IMR-90 (cell line): ENCODE results near the gene HIGD2A. TPM values are rescaled to one million over a fixed set of nuclear protein-coding genes. Genes with fewer than 3 reads are reported as not detected.
A peak's percentile ranks its signal among the peaks of the same experiment; 100 is the strongest.

Experiments
- ATAC-seq: fragments of 200-7000 bp; cut with Tn5 transposase; 2 replicates; pipeline ENCODE4 v1.9.1; 2020; ENCODE audit warnings: low read depth, mild to moderate bottlenecking, moderate library complexity
- BruUV-seq: library from RNA; stranded (reverse); fragments of 400-500 nt; replicated peaks from 2 replicates; lab custom pipeline; 2021; lab: Mats Ljungman, UMichigan
- CTCF ChIA-PET: fragments of 300-600 bp; formaldehyde crosslinking; extraction: SDS; loops from one replicate; lab custom pipeline; 2021; ENCODE audit warnings: antibody characterized with exemption; lab: Yijun Ruan, JAX
- POLR2A ChIA-PET: fragments of 300-600 bp; sonication (Branson Sonifier 250); formaldehyde crosslinking; loops from one replicate; lab custom pipeline; 2022; ENCODE audit warnings: antibody characterized with exemption; ENCODE audit not compliant: unreplicated experiment; lab: Charles Lee
- DNase-seq: peaks from one replicate; pipeline ENCODE4 v3.0.0; 2013
- H2AFZ ChIP-seq: replicated peaks from 2 replicates; pipeline ENCODE3; 2013; ENCODE audit warnings: low read length, mild to moderate bottlenecking; ENCODE audit not compliant: poor library complexity
- H2AK5ac ChIP-seq: 2 replicates; pipeline ENCODE4 v1.6.1; 2013; ENCODE audit warnings: low read depth, low read length, inconsistent platforms
- H2AK9ac ChIP-seq: replicated peaks from 2 replicates; pipeline ENCODE3; 2013; ENCODE audit warnings: mild to moderate bottlenecking, low read depth, low read length, moderate library complexity; ENCODE audit not compliant: poor library complexity
- H2BK120ac ChIP-seq: 2 replicates; pipeline ENCODE4 v1.6.1; 2013; ENCODE audit warnings: low read depth, low read length, inconsistent platforms
- H2BK15ac ChIP-seq: 3 replicates; pipeline ENCODE4 v1.6.1; 2013; ENCODE audit warnings: low read depth, low read length, inconsistent platforms
- H2BK20ac ChIP-seq: 2 replicates; pipeline ENCODE4 v1.6.1; 2013; ENCODE audit warnings: low read depth, mild to moderate bottlenecking, inconsistent platforms, low read length, moderate library complexity
- H2BK5ac ChIP-seq: 2 replicates; pipeline ENCODE4 v1.6.1; 2013; ENCODE audit warnings: mild to moderate bottlenecking, low read depth, low read length, inconsistent platforms; ENCODE audit not compliant: poor library complexity, severe bottlenecking
- H3K14ac ChIP-seq: replicated peaks from 2 replicates; pipeline ENCODE4 v1.6.1; 2013; ENCODE audit warnings: low read depth, low read length, inconsistent platforms
- H3K18ac ChIP-seq: 2 replicates; pipeline ENCODE4 v1.6.1; 2013; ENCODE audit warnings: low read depth, low read length, control low read depth
- H3K23ac ChIP-seq: 2 replicates; pipeline ENCODE4 v1.6.1; 2013; ENCODE audit warnings: low read depth, low read length, inconsistent platforms
- H3K27ac ChIP-seq: 2 replicates; pipeline ENCODE4 v1.5.1; 2013; ENCODE audit warnings: mild to moderate bottlenecking, control low read depth, low read length; ENCODE audit not compliant: insufficient read depth
- H3K27me3 ChIP-seq: 2 replicates; pipeline ENCODE4 v1.6.1; 2013; ENCODE audit warnings: low read length; ENCODE audit not compliant: control insufficient read depth, insufficient read depth
- H3K36me3 ChIP-seq: 2 replicates; pipeline ENCODE4 v1.6.1; 2013; ENCODE audit warnings: low read length, mixed read lengths; ENCODE audit not compliant: control insufficient read depth, insufficient read depth
- H3K4ac ChIP-seq: 2 replicates; pipeline ENCODE4 v1.6.1; 2013; ENCODE audit warnings: low read depth, low read length, inconsistent platforms
- H3K4me1 ChIP-seq: 2 replicates; pipeline ENCODE4 v1.6.1; 2013; ENCODE audit warnings: low read length, mixed read lengths; ENCODE audit not compliant: control insufficient read depth, insufficient read depth
- H3K4me2 ChIP-seq: 2 replicates; pipeline ENCODE4 v1.6.1; 2013; ENCODE audit warnings: low read depth, mild to moderate bottlenecking, control low read depth, low read length, moderate library complexity
- H3K4me3 ChIP-seq: 2 replicates; pipeline ENCODE4 v1.5.1; 2013; ENCODE audit warnings: low read depth, mild to moderate bottlenecking, control low read depth, low read length, moderate library complexity; ENCODE audit not compliant: insufficient read depth
- H3K56ac ChIP-seq: 2 replicates; pipeline ENCODE4 v1.6.1; 2013; ENCODE audit warnings: low read length, inconsistent platforms; ENCODE audit not compliant: insufficient read depth; ENCODE audit errors: extremely low read depth
- H3K79me1 ChIP-seq, 2 experiments: 2 replicates each; pipeline ENCODE4 v1.6.1; 2013; ENCODE audit warnings: low read length in 2 of 2, inconsistent platforms in 1 of 2, low read depth in 1 of 2
- H3K9ac ChIP-seq: 2 replicates; pipeline ENCODE4 v1.6.1; 2013; ENCODE audit warnings: low read depth, low read length, control low read depth
- H3K9me1 ChIP-seq: 2 replicates; pipeline ENCODE4 v1.6.1; 2013; ENCODE audit warnings: low read length, inconsistent platforms; ENCODE audit not compliant: insufficient read depth
- H3K9me3 ChIP-seq: 2 replicates; pipeline ENCODE4 v1.6.1; 2013; ENCODE audit warnings: low read length; ENCODE audit not compliant: control insufficient read depth, insufficient read depth
- H4K20me1 ChIP-seq: 2 replicates; pipeline ENCODE4 v1.6.1; 2013; ENCODE audit warnings: low read length, inconsistent platforms; ENCODE audit not compliant: insufficient read depth
- H4K5ac ChIP-seq: 2 replicates; pipeline ENCODE4 v1.6.1; 2013; ENCODE audit warnings: mild to moderate bottlenecking, low read depth, low read length, control low read depth
- H4K8ac ChIP-seq, 2 experiments: 2 replicates each; pipeline ENCODE4 v1.6.1; 2013; ENCODE audit warnings: low read depth in 2 of 2, low read length in 2 of 2, control low read depth in 1 of 2, inconsistent platforms in 1 of 2
- H4K91ac ChIP-seq: 2 replicates; pipeline ENCODE4 v1.6.1; 2013; ENCODE audit warnings: low read depth, low read length, inconsistent platforms; ENCODE audit not compliant: insufficient read depth
- BHLHE40 ChIP-seq: fragments of 150-350 bp; IDR thresholded peaks from 2 replicates; pipeline ENCODE4 v1.6.1; 2016; ENCODE audit warnings: mild to moderate bottlenecking, low read depth, low read length
- CTCF ChIP-seq: conservative IDR thresholded peaks from 2 replicates; pipeline ENCODE4 v1.5.1; 2012; ENCODE audit warnings: mild to moderate bottlenecking, low read depth, low read length, improper control_type of control experiment
- MAFK ChIP-seq: IDR thresholded peaks from 2 replicates; pipeline ENCODE4 v1.6.1; 2012; ENCODE audit warnings: low read depth, low read length, improper control_type of control experiment
- RCOR1 ChIP-seq: IDR thresholded peaks from 2 replicates; pipeline ENCODE4 v1.6.1; 2012; ENCODE audit warnings: mild to moderate bottlenecking, low read length, improper control_type of control experiment; ENCODE audit not compliant: insufficient replicate concordance
- SMC3 ChIP-seq: fragments of 150-350 bp; IDR thresholded peaks from 2 replicates; pipeline ENCODE4 v1.6.1; 2016; ENCODE audit warnings: low read depth, mild to moderate bottlenecking, antibody characterized with exemption, low read length, moderate library complexity
- whole genome bisulfite sequencing, 2 experiments: methylation state at CpG; one replicate each; pipeline versions ENCODE4 v1.1.5 to v1.1.7; 2013; ENCODE audit warnings: missing lambda C conversion rate in 2 of 2; ENCODE audit not compliant: insufficient read length in 1 of 2; ENCODE audit errors: extremely low coverage in 2 of 2; 5-methylcytosine and 5-hydroxymethylcytosine counted together
- dilution Hi-C: fragments of 300-500 bp; cut with HindIII; formaldehyde crosslinking; loops from one replicate; pipeline ENCODE4 v1.14.3; 2018; ENCODE audit warnings: low sequenced_read_pairs; ENCODE audit not compliant: unreplicated experiment
- in situ Hi-C: fragments of 300-500 bp; cut with MboI; formaldehyde crosslinking; loops from 3 replicates; pipeline ENCODE4 v1.14.3; 2019; ENCODE audit warnings: low sequenced_read_pairs, inconsistent platforms, mixed read lengths
- intact Hi-C: fragments of 100-400 bp; cut with micrococcal nuclease; formaldehyde crosslinking; loops from 2 replicates; pipeline ENCODE4 v1.10.0; 2022
- polyA plus RNA-seq, 3 experiments: library from polyadenylated mRNA; depleted of rRNA; stranded (reverse); fragments of >200 nt; gene quantifications; 2 replicates each; pipeline ENCODE4 v1.2.3, GENCODE V29; 2012; ENCODE audit warnings: low replicate concordance in 1 of 3
- total RNA-seq: library from RNA; depleted of rRNA; stranded (reverse); fragments of >200 nt; gene quantifications from 2 replicates; pipeline ENCODE4 v1.2.3, GENCODE V29; 2012
- TF ChIP-seq, protein P1 (sequence below): fragments of 150-350 bp; IDR thresholded peaks from 2 replicates; pipeline ENCODE4 v1.6.1; 2017; ENCODE audit warnings: mild to moderate bottlenecking, antibody characterized with exemption, low read length, low read depth

The HIGD2A gene
- total and polyA plus RNA-seq, 2 of the 4 experiments (the other 2 are of a cell fraction): 35.0 to 131 TPM

GRCh38 chr5:176425138-176425537 is 36.6 kb downstream of the HIGD2A start:
- DNase-seq (peak; percentile 60), ATAC-seq (no peak)
- H2BK5ac ChIP-seq: no peak overlapping the region
- in situ Hi-C loops (no loop called here), intact Hi-C loops (no loop called here), dilution Hi-C loops (no loop called here)
- H3K4ac ChIP-seq: no peak overlapping the region
- H3K27ac ChIP-seq: no peak overlapping the region
- H3K4me3 ChIP-seq: no peak overlapping the region
- H3K9me1 ChIP-seq: no peaks in the 10 kb centered on the region
- no peaks in the 10 kb centered on the region for H3K36me3 ChIP-seq
- H3K18ac ChIP-seq: no peak overlapping the region
- H4K8ac ChIP-seq: no peak overlapping the region
- no peak overlapping the region for H2BK20ac ChIP-seq
- no peak overlapping the region for H4K91ac ChIP-seq
- CTCF ChIA-PET: no interaction called here
- H3K9me3 ChIP-seq: peaks cover 2% of the 10 kb centered on the region; the same call in 1 of the 2 replicates
- H3K14ac ChIP-seq: no peak overlapping the region
- WGBS, 2 experiments: no CpG with 5 or more reads among the region's 1 CpG
- no TSS peak for BruUV-seq
- POLR2A ChIA-PET: no interaction called here
- H2AK9ac ChIP-seq: no peak overlapping the region
- H3K56ac ChIP-seq: no peak overlapping the region
- TF ChIP-seq MAFK (no peak), CTCF (no peak), BHLHE40 (no peak), RCOR1 (no peak), SMC3 (no peak)
- TF ChIP-seq, protein P1, sequence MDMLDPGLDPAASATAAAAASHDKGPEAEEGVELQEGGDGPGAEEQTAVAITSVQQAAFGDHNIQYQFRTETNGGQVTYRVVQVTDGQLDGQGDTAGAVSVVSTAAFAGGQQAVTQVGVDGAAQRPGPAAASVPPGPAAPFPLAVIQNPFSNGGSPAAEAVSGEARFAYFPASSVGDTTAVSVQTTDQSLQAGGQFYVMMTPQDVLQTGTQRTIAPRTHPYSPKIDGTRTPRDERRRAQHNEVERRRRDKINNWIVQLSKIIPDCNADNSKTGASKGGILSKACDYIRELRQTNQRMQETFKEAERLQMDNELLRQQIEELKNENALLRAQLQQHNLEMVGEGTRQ: no peak
- no peak overlapping the region for H3K23ac ChIP-seq
- H2AK5ac ChIP-seq: no peak overlapping the region
- H3K4me2 ChIP-seq: no peak overlapping the region
- no peaks in the 10 kb centered on the region for H3K79me1 ChIP-seq
- no peaks in the 10 kb centered on the region for H4K20me1 ChIP-seq
- peaks cover 3% of the 10 kb centered on the region; the same call in 1 of the 2 replicates for H3K27me3 ChIP-seq
- H3K9ac ChIP-seq: no peak overlapping the region
- no peak overlapping the region for H4K5ac ChIP-seq
- no peak overlapping the region for H2BK15ac ChIP-seq
- H2AFZ ChIP-seq: no peak overlapping the region
- H2BK120ac ChIP-seq: no peak overlapping the region
- no peaks in the 10 kb centered on the region for H3K4me1 ChIP-seq
